ENCODE measurements around the gene SEMA4C.
A peak's percentile ranks its signal among the peaks of the same experiment; 100 is the strongest.

The SEMA4C gene

GRCh38 chr2:96841701-96842495 lies 28.0 kb downstream of the SEMA4C start:
- DNase-seq: no peak

DNA sequence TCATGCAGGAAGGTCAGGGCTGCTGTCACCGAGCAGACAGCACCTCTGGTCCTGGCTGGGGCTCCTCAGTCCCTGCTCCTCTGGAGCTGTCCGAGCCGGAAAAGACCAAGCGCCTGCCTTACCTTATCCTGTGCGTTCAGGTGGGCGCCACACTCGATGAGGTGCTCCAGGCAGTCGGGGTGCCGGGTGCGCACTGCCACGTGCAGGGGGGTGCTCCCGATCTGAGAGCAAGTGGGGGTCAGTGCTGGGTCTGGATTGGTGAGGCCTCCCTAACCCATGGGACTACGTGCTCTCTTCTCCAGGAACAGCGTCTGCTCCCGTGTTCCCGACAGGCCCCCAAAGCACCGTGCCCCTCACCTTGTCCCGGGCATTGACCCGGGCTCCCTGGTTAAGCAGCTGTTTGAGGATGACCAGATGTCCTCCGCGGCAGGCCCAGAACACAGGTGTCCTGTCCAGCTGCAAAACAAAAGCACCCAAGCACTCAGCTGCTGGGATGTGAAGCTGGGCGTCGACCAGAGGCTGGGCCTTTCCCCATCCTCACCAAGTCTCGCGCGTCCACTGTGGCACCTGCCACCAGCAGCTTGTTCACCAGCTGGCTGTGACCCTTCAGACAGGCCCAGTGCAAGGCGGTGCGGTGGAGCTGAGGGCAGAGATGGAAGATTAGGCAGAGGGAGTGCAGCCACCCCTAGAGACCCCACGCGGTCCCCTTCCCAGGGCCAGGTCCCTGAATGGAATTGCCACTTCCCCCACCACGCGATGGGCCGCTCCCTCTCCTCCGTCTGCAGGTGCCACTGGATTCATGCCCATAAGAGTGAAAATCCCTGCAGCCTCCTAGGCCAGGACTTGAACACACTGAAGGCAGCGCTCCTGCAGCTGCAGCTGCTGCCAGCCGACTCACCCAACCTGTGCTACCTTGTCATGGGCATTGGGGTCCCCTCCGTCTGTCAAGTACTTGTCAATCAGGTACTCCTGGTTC lies 29.7 kb downstream of the SEMA4C start:
- DNase-seq: peak in 1 of 2 experiments; percentile 29

GRCh38 chr2:96839293-96839874 lies 30.5 kb downstream of the SEMA4C start:
- no peak for DNase-seq

GRCh38 chr2:96838345-96839292 lies 31.3 kb downstream of the SEMA4C start:
- no peak for DNase-seq

DNA sequence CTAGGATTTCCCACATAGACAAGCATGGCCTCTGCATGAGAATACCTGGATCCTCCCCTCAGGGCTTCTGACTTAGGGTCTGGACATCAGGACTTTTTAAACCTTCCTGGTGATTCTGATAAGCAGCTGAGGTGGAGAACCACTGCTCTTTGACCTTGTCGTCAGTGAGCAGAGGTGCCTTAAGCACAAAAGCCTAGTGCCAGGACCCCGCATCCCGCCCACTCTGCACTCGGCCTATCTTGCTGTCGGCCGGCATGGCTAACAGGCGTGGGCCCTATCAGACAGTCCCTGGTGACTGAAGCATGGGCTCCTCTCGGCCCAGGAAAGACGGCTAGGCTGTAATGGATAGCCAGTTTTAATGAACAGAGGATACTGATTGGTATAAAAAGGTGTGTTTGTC lies 32.3 kb downstream of the SEMA4C start:
- DNase-seq: no peak

DNA sequence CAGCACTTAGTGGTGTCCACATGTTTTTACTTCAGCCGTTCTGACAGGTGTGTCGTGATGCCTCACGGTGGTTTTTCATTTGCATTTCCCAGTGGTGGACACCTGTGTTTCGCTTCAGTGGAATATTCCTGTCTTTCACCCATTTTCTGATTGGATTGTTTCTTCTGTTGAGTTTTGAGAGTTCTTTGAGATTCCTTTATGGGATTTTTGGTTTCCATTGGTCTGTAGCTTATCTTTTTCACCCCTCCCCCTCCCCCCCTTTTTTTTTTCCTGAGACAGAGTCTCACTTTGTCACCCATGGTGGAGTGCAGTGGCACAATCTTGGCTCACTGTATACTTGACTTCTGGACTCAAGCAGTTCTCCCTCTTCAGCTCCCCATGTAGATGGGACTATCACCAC lies 34.0 kb downstream of the SEMA4C start:
- no peak for DNase-seq

- DNase-seq: no peak
Measured at GRCh38 chr2:96832754-96833507, 36.9 kb downstream of the SEMA4C start.

DNA sequence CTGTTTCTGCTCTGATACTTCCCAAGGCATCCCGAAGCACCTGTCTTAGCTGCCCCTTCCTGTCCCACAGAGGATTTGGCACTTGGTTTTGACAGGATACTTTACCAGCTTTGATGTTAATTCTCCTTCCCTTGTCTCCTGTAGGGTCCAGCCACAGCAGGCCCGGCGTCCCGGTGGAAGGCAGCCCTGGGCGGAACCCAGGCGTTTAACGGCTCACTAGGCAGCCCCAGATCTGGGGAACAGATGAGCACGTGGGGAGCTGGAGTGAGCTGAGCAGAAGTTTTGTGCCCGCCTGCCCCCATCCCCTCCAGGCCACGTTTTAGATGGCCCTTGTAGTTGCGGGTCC lies 37.5 kb downstream of the SEMA4C start:
- no peak for DNase-seq

- no peak for DNase-seq
Measured at GRCh38 chr2:96831679-96832078, 38.2 kb downstream of the SEMA4C start.

- DNase-seq: no peak
Measured at GRCh38 chr2:96830044-96830562, 39.8 kb downstream of the SEMA4C start.

- no peak for DNase-seq
Measured at GRCh38 chr2:96828874-96829273, 41.0 kb downstream of the SEMA4C start.

DNA sequence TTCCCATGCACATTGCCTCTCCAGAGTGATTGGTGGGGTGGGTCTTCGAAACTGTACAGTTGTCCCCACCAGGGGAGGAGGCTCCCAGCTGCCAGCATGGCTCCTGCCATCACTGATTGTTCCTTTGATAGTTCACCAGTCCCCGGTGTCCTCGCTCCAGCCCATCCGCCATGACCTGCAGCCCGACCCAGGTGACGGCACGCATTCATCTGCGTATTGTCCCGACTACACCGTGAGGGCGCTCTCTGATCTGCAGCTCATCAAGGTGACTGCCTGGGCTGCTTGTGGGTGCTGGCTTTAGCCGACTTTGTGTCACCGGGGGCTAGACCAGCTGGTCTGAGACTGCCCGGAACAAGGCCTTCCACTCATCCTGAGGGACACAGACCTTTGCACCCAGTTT lies 41.4 kb downstream of the SEMA4C start:
- no peak for DNase-seq

GRCh38 chr2:96826546-96827278 lies 43.2 kb downstream of the SEMA4C start:
- DNase-seq: no peak

- DNase-seq: no peak
Measured at GRCh38 chr2:96825057-96825456, 44.8 kb downstream of the SEMA4C start.

- DNase-seq: no peak
Measured at GRCh38 chr2:96824079-96824870, 45.6 kb downstream of the SEMA4C start.

GRCh38 chr2:96823198-96823597 lies 46.7 kb downstream of the SEMA4C start:
- DNase-seq: no peak

- no peak for DNase-seq
Measured at GRCh38 chr2:96822786-96823185, 47.1 kb downstream of the SEMA4C start.

DNA sequence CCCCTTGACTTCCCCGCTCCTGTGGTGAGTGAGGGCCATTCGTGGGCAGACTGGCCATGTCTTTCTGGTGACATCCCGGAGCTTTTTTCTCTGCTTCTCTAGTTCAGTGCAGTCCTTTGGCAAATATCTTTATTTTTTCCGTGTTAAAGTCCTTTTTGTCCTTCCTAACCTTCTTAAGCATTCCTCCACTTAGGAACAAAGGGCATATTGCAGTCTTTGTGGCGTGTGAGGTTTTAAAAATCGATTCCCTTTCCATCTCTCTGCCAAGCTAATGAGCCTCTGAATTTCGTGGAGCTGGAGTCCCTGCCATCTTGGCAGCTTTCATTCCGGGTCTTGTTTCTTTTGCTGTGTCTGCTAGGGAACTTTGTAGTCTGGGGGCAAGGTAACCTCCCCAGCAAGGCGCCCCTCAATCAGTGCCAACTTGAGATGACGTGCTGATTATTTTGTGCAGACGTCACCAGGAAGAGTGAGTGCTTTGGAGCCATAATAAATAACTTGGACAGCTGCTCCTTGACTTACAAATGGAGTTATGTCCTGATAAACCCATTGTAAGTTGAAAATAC lies 48.7 kb downstream of the SEMA4C start:
- no peak for DNase-seq

DNA sequence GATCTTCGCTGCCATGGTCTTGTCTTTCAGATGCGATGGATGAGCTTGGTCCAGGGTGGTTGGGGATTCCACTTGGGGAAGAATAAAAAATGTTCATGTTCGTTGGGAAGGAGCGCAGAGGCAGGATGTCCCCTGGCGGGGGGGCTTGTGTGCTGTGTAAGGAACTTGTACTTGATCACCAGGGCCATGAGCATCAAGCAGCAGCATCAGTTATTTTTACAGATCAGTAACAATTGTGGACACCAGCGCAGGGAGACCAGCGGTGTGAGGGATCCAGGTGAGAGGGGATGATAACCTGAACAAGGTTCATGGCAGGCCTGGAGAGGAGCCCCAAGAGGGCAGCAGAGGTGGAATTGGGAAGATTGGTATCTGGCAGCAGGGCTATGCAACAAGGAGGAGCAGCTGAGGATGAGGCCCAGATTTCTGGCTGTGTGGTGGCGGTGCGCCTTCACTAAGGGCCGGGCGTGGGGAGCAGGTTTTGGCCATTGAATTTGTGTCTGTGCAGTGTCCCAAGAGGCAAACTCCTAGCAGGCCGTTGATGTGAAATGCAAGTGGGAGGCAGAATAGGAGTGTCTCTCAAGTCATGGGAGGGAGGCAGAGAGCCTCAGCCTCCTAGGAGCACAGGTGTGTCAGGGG lies 49.9 kb downstream of the SEMA4C start:
- DNase-seq: no peak
